H9 (cell line): ENCODE data around the gene KIF24. TPM values are rescaled to one million over a fixed set of nuclear protein-coding genes. Genes with fewer than 3 reads are reported as not detected.

Source experiments
- DNase-seq: peaks from one replicate; pipeline ENCODE4 v3.0.0-alpha.2; 2017
- H2AFZ ChIP-seq: one replicate; pipeline ENCODE4 v1.6.1; 2013; ENCODE audit warnings: mild to moderate bottlenecking, low read length, control low read depth, moderate library complexity
- H2AK5ac ChIP-seq: 2 replicates; pipeline ENCODE4 v1.6.1; 2013; ENCODE audit warnings: low read length, control low read depth, mixed read lengths; ENCODE audit not compliant: insufficient read length
- H2BK120ac ChIP-seq: one replicate; pipeline ENCODE4 v1.6.1; 2013; ENCODE audit warnings: low read depth, mild to moderate bottlenecking, low read length, control low read depth, inconsistent platforms; ENCODE audit not compliant: poor library complexity, severe bottlenecking
- H2BK12ac ChIP-seq: 2 replicates; pipeline ENCODE4 v1.6.1; 2013; ENCODE audit warnings: low read length, control low read depth, mixed read lengths, low read depth; ENCODE audit not compliant: insufficient read length
- H2BK15ac ChIP-seq: 2 replicates; pipeline ENCODE4 v1.6.1; 2013; ENCODE audit warnings: low read depth, low read length, control low read depth
- H2BK20ac ChIP-seq: one replicate; pipeline ENCODE4 v1.6.1; 2013; ENCODE audit warnings: low read depth, mild to moderate bottlenecking, low read length, control low read depth, inconsistent platforms; ENCODE audit not compliant: poor library complexity, severe bottlenecking
- H2BK5ac ChIP-seq: 2 replicates; pipeline ENCODE4 v1.6.1; 2013; ENCODE audit warnings: low read length, control low read depth, mixed read lengths; ENCODE audit not compliant: insufficient read length
- H3K14ac ChIP-seq: 2 replicates; pipeline ENCODE4 v1.6.1; 2013; ENCODE audit warnings: low read length, control low read depth; ENCODE audit not compliant: insufficient read depth
- H3K18ac ChIP-seq: 2 replicates; pipeline ENCODE4 v1.6.1; 2013; ENCODE audit warnings: low read depth, mild to moderate bottlenecking, mixed read lengths, low read length, control low read depth; ENCODE audit not compliant: insufficient read length
- H3K23ac ChIP-seq: 2 replicates; pipeline ENCODE4 v1.6.1; 2013; ENCODE audit warnings: low read length, control low read depth, mixed read lengths, low read depth; ENCODE audit not compliant: insufficient read length
- H3K23me2 ChIP-seq: 2 replicates; pipeline ENCODE4 v1.6.1; 2013; ENCODE audit warnings: low read depth, mild to moderate bottlenecking, mixed read lengths, low read length, control low read depth; ENCODE audit not compliant: insufficient read length, poor library complexity, severe bottlenecking
- H3K27ac ChIP-seq: 2 replicates; pipeline ENCODE4 v1.5.1; 2013; ENCODE audit warnings: low read length, control low read depth, mixed read lengths, low read depth; ENCODE audit not compliant: insufficient read length
- H3K27me3 ChIP-seq: 2 replicates; pipeline ENCODE4 v1.6.1; 2013; ENCODE audit warnings: low read length, control low read depth, inconsistent platforms; ENCODE audit not compliant: insufficient read depth
- H3K4ac ChIP-seq: 2 replicates; pipeline ENCODE4 v1.6.1; 2013; ENCODE audit warnings: low read depth, mild to moderate bottlenecking, control low read depth, inconsistent platforms, low read length, moderate library complexity
- H3K4me1 ChIP-seq: 2 replicates; pipeline ENCODE4 v1.6.1; 2013; ENCODE audit warnings: low read length, control low read depth, inconsistent platforms; ENCODE audit not compliant: insufficient read depth
- H3K4me2 ChIP-seq: 2 replicates; pipeline ENCODE4 v1.6.1; 2013; ENCODE audit warnings: low read length, control low read depth, mixed read lengths; ENCODE audit not compliant: insufficient read length, insufficient read depth
- H3K56ac ChIP-seq: 2 replicates; pipeline ENCODE4 v1.6.1; 2013; ENCODE audit warnings: low read depth, mild to moderate bottlenecking, mixed read lengths, low read length, control low read depth; ENCODE audit not compliant: insufficient read length
- H3K79me1 ChIP-seq: 2 replicates; pipeline ENCODE4 v1.6.1; 2013; ENCODE audit warnings: low read depth, mild to moderate bottlenecking, moderate library complexity, low read length, control low read depth, inconsistent platforms; ENCODE audit not compliant: insufficient read depth, poor library complexity, severe bottlenecking
- H3K79me2 ChIP-seq: 2 replicates; pipeline ENCODE4 v1.6.1; 2013; ENCODE audit warnings: low read length, control low read depth, inconsistent platforms; ENCODE audit not compliant: insufficient read depth
- H3K9ac ChIP-seq: 2 replicates; pipeline ENCODE4 v1.6.1; 2013; ENCODE audit warnings: low read length, control low read depth, mixed read lengths; ENCODE audit not compliant: insufficient read length; ENCODE audit errors: extremely low read depth
- H3K9me3 ChIP-seq: one replicate; pipeline ENCODE4 v1.6.1; 2013; ENCODE audit warnings: low read depth, low read length, inconsistent platforms; ENCODE audit not compliant: control insufficient read depth
- H3T11ph ChIP-seq: one replicate; pipeline ENCODE4 v1.6.1; 2013; ENCODE audit warnings: mild to moderate bottlenecking, low read length, control low read depth, inconsistent platforms
- H4K20me1 ChIP-seq: one replicate; pipeline ENCODE4 v1.6.1; 2013; ENCODE audit not compliant: control insufficient read depth, insufficient read length, insufficient read depth
- H4K5ac ChIP-seq: 2 replicates; pipeline ENCODE4 v1.6.1; 2013; ENCODE audit warnings: low read depth, mild to moderate bottlenecking, mixed read lengths, low read length, control low read depth; ENCODE audit not compliant: insufficient read length
- H4K8ac ChIP-seq: replicated peaks from 2 replicates; pipeline ENCODE4 v1.6.1; 2013; ENCODE audit warnings: low read length, control low read depth, mixed read lengths, low read depth; ENCODE audit not compliant: insufficient read length
- H4K91ac ChIP-seq: 2 replicates; pipeline ENCODE4 v1.6.1; 2013; ENCODE audit warnings: low read depth, mild to moderate bottlenecking, moderate library complexity, mixed read lengths, low read length, control low read depth; ENCODE audit not compliant: insufficient read length
- H3K27ac Mint-ChIP-seq, 3 experiments: 2 replicates in 2 of 3; 3 replicates in 1 of 3; pipeline ENCODE4 v1.8.0; 2020 to 2021; ENCODE audit warnings: mixed read lengths in 3 of 3, mild to moderate bottlenecking in 1 of 3, moderate library complexity in 1 of 3
- H3K27me3 Mint-ChIP-seq: 2 replicates; pipeline ENCODE4 v1.8.0; 2021; ENCODE audit warnings: low read depth, mild to moderate bottlenecking, moderate library complexity, mixed read lengths
- H3K36me3 Mint-ChIP-seq, 3 experiments: 2 replicates in 2 of 3; 3 replicates in 1 of 3; pipeline ENCODE4 v1.8.0; 2020 to 2021; ENCODE audit warnings: low read depth in 3 of 3, mixed read lengths in 3 of 3; ENCODE audit not compliant: insufficient read depth in 1 of 3
- H3K4me1 Mint-ChIP-seq, 2 experiments: 2 replicates each; pipeline ENCODE4 v1.8.0; 2020; ENCODE audit warnings: mixed read lengths in 2 of 2
- H3K4me3 Mint-ChIP-seq, 2 experiments: 2 replicates in 1 of 2; 3 replicates in 1 of 2; pipeline ENCODE4 v1.8.0; 2020 to 2021; ENCODE audit warnings: mild to moderate bottlenecking in 2 of 2, mixed read lengths in 2 of 2, moderate library complexity in 1 of 2
- H3K9me3 Mint-ChIP-seq, 2 experiments: 2 replicates in 1 of 2; 3 replicates in 1 of 2; pipeline ENCODE4 v1.8.0; 2020; ENCODE audit warnings: mild to moderate bottlenecking in 2 of 2, mixed read lengths in 2 of 2, moderate library complexity in 1 of 2
- WGBS: extraction: QIAGEN DNeasy Blood & Tissue Kit; methylation state at CpG from one replicate; pipeline ENCODE4 v1.1.7; 2013; ENCODE audit warnings: missing lambda C conversion rate, low lambda C conversion rate, mixed read lengths; ENCODE audit not compliant: insufficient read length; ENCODE audit errors: extremely low coverage; 5-methylcytosine and 5-hydroxymethylcytosine counted together
- total RNA-seq: library from RNA; stranded (reverse); gene quantifications from 2 replicates; pipeline ENCODE4 v1.2.1, GENCODE V29; 2021
- TF ChIP-seq, protein P1 (sequence below): fragments of 200-600 bp; sonication (generic); conservative IDR thresholded peaks from 3 replicates; pipeline ENCODE4 v1.8.0; 2021; ENCODE audit warnings: antibody characterized with exemption, mild to moderate bottlenecking

Gene KIF24
- total RNA-seq, 1 experiment from 2014 or later = 4.0 TPM

DNA sequence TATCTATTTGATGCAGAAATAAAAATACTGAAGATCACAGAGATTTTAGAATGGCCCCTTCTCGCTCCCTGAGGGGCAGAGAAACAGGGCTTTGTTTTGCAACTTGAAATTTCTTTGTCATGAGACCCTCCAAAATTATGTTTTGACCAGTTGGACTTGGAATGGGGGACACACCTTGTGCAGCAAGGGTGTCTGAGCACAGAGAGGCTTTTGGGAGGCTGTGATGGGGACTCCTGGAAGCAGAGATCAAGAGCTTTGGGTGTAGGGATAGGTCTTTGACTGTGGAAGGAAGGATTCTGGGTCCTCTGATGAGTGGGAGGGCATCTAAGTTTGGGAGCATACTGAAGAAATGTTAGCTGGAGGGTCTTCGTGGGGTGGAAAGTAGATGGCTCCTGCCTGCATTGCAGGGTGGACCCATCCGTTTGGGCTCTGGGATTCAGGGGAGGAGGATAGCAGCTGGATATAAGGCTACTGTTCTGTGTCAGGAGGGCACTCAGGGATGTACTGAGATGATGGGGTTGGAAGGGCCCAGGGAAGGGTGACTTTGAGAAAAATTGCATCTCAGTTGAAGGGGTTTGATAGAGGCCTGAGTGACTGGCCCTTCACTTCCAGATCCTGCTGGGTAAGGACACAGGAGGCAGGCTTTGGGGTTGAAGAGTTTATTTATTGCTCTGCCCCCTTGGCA, 49.5 kb upstream of the KIF24 start:
- Histone ChIP-seq H4K8ac (no peak overlapping the region), H3K23me2 (peaks cover 34% of the 10 kb centered on the region), H2BK12ac (no peak overlapping the region), H2BK5ac (no peak overlapping the region), H2AK5ac (no peak overlapping the region), H4K20me1 (no peaks in the 10 kb centered on the region), H3K4me2 (no peak overlapping the region), H3K14ac (no peak overlapping the region), H3K23ac (no peak overlapping the region), H3K4me1 (0 out of 2 replicates have a peak, but pooled peaks cover 4% of the 10 kb centered on the region), H3K79me2 (no peaks in the 10 kb centered on the region), H3K27ac (no peak overlapping the region), H2BK15ac (no peak overlapping the region), H3T11ph (no peak overlapping the region), H3K27me3 (peaks cover 2% of the 10 kb centered on the region; the same call in 1 of the 2 replicates), H2BK120ac (no peak overlapping the region), H2BK20ac (no peak overlapping the region), H3K9me3 (no peaks in the 10 kb centered on the region), H2AFZ (no peak overlapping the region), H3K4ac (no peak overlapping the region), H3K79me1 (no peaks in the 10 kb centered on the region), H3K9ac (no peak overlapping the region), H4K91ac (no peak overlapping the region), H4K5ac (no peak overlapping the region), H3K56ac (no peak overlapping the region), H3K18ac (no peak overlapping the region)
- no peak for DNase-seq
- Mint-ChIP-seq H3K27ac (no peak overlapping the region), H3K4me1 (peaks cover 25 to 42% of the 10 kb centered on the region in 2 experiments), H3K9me3 (no peaks in the 10 kb centered on the region), H3K4me3 (peak overlapping the region in 1 of 2 experiments; percentile 72; a peak in 2 of 5 replicates), H3K27me3 (peaks cover 56% of the 10 kb centered on the region), H3K36me3 (no peaks in the 10 kb centered on the region; a peak in 1 of 7 replicates)
- no CpG with 5 or more reads among the region's 3 CpGs for WGBS
- TF ChIP-seq, protein P1, sequence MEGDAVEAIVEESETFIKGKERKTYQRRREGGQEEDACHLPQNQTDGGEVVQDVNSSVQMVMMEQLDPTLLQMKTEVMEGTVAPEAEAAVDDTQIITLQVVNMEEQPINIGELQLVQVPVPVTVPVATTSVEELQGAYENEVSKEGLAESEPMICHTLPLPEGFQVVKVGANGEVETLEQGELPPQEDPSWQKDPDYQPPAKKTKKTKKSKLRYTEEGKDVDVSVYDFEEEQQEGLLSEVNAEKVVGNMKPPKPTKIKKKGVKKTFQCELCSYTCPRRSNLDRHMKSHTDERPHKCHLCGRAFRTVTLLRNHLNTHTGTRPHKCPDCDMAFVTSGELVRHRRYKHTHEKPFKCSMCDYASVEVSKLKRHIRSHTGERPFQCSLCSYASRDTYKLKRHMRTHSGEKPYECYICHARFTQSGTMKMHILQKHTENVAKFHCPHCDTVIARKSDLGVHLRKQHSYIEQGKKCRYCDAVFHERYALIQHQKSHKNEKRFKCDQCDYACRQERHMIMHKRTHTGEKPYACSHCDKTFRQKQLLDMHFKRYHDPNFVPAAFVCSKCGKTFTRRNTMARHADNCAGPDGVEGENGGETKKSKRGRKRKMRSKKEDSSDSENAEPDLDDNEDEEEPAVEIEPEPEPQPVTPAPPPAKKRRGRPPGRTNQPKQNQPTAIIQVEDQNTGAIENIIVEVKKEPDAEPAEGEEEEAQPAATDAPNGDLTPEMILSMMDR = no peak
